GM18517 (cell line): ENCODE results near the gene RGL1.
"Not testable (repeated sequence)": the region's sequence is repeated elsewhere in the genome, so short reads cannot be mapped to it uniquely, and the experiment has no call there.

Experiments
- ATAC-seq: cut with Tn5 transposase; IDR thresholded peaks from one replicate; pipeline ENCODE4 v1.9.1; 2021; ENCODE audit warnings: mild to moderate bottlenecking, moderate library complexity; ENCODE audit not compliant: unreplicated experiment

The RGL1 gene

GRCh38 chr1:183804916-183805841 lies at the start of gene RGL1:
Gene RGL1, plus strand, starts transcription at chr1:183805120. Its CDS starts 178 bp downstream, at chr1:183805298.
- ATAC-seq: peak; percentile 48

GRCh38 chr1:183756326-183756725 lies 48.6 kb upstream of the RGL1 start:
- ATAC-seq: no peak

- no peak for ATAC-seq
These were observed 47.9 kb upstream of the RGL1 start for GRCh38 chr1:183757061-183757460.

DNA sequence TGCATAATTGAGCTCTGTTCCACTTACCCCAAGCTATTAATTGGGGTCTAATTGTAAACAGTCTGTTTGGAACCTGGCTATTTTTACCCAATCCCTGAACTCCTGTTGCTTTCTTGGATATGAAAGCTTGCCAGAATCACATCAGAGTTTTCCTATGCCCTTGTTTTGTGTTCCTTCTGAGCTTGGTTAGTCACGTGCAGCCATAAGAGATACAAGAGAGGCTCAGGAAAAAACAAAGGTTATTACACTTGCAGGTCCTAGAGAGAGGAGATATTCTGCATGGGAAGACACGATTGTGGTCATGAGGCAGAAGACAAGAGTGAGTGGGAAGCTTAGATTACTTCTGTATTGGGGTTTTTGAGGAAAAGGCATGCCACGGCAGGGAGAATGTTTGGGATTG lies 46.0 kb upstream of the RGL1 start:
- no peak for ATAC-seq

GRCh38 chr1:183760661-183761060 lies 44.3 kb upstream of the RGL1 start:
- ATAC-seq: no peak

DNA sequence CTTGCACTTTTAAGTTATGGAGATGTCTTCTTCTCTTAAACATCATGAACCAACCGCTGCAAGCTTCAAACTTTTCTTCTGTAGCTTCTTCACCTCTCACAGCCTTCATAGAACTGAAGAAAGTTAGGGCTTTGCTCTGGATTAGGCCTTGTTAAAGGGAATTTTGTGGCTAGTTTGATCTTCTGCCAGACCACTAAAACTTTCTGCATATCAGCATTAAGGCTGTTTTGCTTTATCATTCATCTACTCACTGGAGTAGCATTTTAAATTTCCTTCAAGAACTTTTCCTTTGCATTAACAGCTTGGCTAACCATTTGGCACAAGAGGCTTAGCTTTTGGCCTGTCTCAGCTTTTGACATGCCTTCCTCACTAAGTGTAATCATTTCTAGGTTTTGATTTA lies 43.0 kb upstream of the RGL1 start:
- ATAC-seq: no peak

DNA sequence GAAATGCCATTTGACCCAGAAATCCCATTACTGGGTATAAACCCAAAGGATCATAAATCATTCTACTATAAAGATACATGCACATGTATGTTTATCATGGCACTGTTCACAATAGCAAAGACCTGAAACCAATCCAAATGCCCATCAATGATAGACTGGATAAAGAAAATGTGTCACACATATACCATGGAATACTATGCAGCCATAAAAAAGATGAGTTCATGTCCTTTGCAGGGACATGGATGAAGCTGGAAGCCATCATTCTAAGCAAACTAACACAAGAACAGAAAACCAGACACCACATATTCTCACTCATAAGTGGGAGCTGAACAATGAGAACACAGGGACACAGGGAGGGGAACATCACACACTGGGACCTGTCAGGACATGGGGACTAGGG lies 42.1 kb upstream of the RGL1 start:
- ATAC-seq: not testable (repeated sequence)

- no peak for ATAC-seq
These were observed 39.9 kb upstream of the RGL1 start for GRCh38 chr1:183764981-183765380.

- no peak for ATAC-seq
These were observed 34.7 kb upstream of the RGL1 start for GRCh38 chr1:183769956-183770815.

DNA sequence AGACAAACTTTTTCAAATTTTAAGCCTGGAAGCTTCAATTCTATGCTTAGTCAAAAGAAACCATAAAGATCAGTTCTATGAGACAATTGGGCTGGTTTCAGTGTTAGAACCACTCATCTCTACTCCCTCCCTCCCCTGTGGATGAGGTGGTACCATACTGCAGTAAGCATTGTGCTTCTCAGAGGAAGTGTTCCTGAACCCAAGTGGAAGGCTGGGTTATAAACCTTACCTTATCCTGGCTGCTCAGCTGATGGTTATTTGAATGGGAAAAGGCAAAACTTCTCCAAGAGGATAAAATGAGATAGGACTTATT lies 34.1 kb upstream of the RGL1 start:
- ATAC-seq: no peak

DNA sequence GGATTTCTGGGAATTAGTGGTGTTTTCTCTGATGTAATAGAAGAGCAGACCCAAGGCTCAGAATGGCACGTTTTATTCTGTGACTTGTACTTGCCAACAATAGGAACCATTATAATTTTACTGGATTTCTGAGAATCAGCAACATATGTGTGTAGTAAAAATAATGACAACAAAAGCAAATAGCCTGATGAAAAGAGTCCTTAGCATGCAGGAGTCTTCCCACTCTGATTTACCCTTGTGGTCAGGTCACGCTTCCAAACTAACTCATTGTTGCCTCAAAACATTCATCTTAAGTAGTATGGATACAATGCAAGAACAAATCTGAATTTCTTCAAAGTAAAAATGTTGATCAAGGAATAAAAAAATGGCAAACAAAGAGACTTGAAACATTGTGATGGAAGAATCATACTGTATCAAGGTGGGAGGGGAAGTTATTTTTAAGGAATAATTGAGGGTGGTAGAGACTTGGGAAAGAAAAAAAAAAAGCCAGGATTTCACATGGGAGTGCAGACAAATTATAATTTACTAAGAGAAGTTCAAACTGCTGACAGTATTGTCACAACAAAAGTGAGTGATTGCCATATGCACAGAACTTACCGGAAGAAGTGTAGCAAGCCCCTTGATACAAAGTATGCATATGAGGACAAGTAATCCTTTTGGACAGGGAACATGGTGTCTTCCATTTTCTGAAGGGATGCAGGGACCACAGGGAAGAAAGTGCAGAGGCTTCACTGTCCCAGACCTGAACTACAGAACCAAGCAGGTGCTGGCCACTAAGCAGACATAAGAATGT lies 31.2 kb upstream of the RGL1 start:
- no peak for ATAC-seq

- no peak for ATAC-seq
These were observed 30.0 kb upstream of the RGL1 start for GRCh38 chr1:183774938-183775337.

- no peak for ATAC-seq
These were observed 28.2 kb upstream of the RGL1 start for GRCh38 chr1:183776731-183777130.

GRCh38 chr1:183777328-183777727 lies 27.6 kb upstream of the RGL1 start:
- ATAC-seq: no peak

GRCh38 chr1:183778045-183778444 lies 26.9 kb upstream of the RGL1 start:
- ATAC-seq: no peak

DNA sequence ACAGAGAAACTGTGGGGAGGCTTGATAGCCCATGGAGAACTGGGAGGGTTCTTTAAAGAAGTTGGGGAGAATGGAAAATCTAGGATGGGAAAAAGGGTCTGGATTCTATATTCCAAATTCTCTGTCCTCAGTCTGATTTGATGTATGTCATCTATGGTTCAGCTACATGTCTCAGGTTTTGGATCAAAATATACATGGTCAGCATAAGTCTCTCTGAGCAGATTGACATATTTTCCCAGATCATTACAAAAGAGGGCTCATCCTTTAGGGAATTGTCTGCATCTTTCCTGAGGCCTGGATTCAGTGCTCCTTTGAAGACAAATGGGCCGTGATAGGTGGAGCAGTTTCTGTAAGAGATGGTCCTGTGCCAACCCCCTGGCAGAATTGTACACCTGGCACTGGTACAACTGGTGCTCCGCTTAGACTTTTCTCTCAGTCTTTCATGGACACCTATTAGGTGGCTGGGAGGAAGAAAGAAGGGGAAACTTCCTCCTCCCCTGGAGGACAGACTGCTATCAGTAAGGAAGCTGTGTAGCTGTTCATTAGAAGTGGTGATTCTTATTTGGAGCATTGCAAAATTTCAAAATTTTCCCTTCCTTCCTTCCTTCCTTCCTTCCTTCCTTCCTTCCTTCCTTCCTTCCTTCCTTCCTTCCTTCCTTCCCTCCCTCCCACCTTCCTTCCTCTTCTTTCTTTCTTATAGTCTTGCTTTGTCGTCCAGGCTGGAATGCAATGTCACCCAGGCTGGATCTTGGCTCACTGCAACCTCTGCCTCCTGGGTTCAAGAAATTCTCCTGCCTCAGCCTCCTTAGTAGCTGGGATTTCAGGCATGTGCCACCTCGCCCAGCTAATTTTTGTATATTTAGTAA lies 26.1 kb upstream of the RGL1 start:
- no peak for ATAC-seq

DNA sequence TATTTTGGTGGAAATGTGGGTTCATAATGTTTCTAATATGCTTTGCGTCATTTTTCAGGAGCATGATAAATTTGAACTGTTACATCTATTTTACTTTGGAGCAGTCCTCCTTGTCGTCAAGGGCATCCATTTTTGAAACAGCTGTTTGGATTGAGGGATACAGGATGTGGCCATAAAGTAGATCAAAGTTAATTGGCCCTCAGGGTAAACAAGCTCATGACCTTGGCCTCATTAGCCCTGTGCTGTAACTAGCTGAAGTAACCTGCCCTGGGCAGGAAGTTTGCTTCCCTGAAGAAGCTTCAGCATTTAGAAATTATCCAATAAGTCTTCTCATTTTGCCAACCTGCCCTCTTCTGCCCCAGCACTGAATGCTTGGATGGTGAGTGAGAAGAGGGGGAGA lies 24.8 kb upstream of the RGL1 start:
- no peak for ATAC-seq

- ATAC-seq: no peak
These were observed 24.2 kb upstream of the RGL1 start for GRCh38 chr1:183780757-183781156.

- ATAC-seq: no peak
These were observed 21.6 kb upstream of the RGL1 start for GRCh38 chr1:183783342-183783741.
